ENCODE measurements around the gene ZNF746. TPM values are rescaled to one million over a fixed set of nuclear protein-coding genes. Genes with fewer than 3 reads are reported as not detected.

ZNF746 gene
- polyA plus RNA-seq, 2 of the 4 experiments (the other 2 are of a cell fraction): 6.8 to 10.7 TPM

DNA sequence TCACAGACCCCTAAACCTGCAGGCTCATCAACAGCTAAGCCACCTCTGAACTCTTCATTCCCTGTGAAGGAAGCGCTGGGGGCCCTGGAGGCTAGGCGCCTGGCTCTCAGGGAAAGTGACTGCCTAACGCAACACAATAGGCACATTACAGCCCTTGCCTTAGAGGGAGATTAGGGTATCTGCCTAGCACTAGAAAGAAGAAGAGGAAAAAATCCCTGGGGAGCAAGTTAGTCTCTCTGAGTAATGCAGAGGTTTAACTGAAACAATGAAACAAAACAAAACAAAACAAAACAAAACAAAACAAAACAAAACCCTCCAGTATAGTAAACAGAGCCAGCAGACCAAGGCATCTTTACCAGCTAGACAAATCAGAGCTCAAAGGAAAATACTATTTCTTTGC lies 39.4 kb downstream of the ZNF746 start:
- no peak for TF ChIP-seq ESRRA (IDR thresholded peaks at IDR 0.05; ENCODE audit: borderline replicate concordance, low read length)
- no peak for TF ChIP-seq HEYL (CRISPR knock-in tag; IDR thresholded peaks at IDR 0.05)
- TF ChIP-seq, protein P1, sequence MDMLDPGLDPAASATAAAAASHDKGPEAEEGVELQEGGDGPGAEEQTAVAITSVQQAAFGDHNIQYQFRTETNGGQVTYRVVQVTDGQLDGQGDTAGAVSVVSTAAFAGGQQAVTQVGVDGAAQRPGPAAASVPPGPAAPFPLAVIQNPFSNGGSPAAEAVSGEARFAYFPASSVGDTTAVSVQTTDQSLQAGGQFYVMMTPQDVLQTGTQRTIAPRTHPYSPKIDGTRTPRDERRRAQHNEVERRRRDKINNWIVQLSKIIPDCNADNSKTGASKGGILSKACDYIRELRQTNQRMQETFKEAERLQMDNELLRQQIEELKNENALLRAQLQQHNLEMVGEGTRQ (IDR thresholded peaks at IDR 0.05): no peak
- no peak for TF ChIP-seq NFE2L2 (conservative IDR thresholded peaks at IDR 0.05; ENCODE audit: low read length)
- ATAC-seq: no peak
- DNase-seq (ENCODE audit: low read depth in 1 of 2, low spot score in 1 of 2): no peak
- FAIRE-seq: no peak
- ChIA-PET CTCF (interaction anchor here (0.6 to 1.6 kb wide), 3 partner anchors 13 to 128 kb away, joined by 3 to 7 read pairs (median 7); no protein-coding TSS in a partner anchor), POLR2A (no interaction called here)
- WGBS (ENCODE audit: missing lambda C conversion rate): 84% methylated on average over 3 of the region's 3 CpGs
- no peaks in the 10 kb centered on the region for H3K9me3 ChIP-seq
- no peak overlapping the region for H3K4me3 ChIP-seq
- H3K4me1 ChIP-seq: peaks cover 12% of the 10 kb centered on the region
- no peak overlapping the region for H3K27ac ChIP-seq
- H3K4me2 ChIP-seq: peak overlapping the region; percentile 96

DNA sequence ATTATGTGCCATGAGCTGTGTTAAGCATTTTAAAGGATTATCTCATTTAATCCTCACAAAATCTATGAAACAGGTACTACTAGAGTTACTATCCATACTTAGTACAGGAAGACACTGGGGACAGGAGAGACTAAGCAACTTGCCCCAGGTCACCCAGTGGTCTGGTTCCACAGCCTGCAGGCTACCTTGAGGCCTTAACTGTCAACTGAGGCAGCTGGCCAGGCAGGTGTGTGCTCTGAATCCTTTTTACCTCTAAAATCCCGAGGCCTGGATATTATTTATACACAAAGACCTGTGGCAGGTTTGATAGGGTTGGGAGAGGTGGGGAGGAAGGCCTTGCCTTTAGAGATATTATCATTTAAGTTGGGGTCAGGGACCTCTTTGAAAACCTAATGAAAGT lies 39.8 kb downstream of the ZNF746 start:
- no peak for FAIRE-seq
- TF ChIP-seq TFCP2L1 (CRISPR knock-in tag; IDR thresholded peaks at IDR 0.05) (no peak), ZNF302 (CRISPR knock-in tag; IDR thresholded peaks at IDR 0.05) (no peak), ESRRA (IDR thresholded peaks at IDR 0.05; ENCODE audit: borderline replicate concordance, low read length) (no peak), GATA3 (IDR thresholded peaks at IDR 0.05; ENCODE audit: borderline replicate concordance) (no peak), NPAS2 (CRISPR knock-in tag; IDR thresholded peaks at IDR 0.05; ENCODE audit: borderline replicate concordance) (no peak), EP300 (IDR thresholded peaks at IDR 0.05) (no peak), FOSL2 (IDR thresholded peaks at IDR 0.05) (no peak), FOSL2 (CRISPR knock-in tag; IDR thresholded peaks at IDR 0.05) (no peak), POLR2A (IDR thresholded peaks at IDR 0.05; ENCODE audit: low read length) (no peak), HDAC2 (IDR thresholded peaks at IDR 0.05) (no peak), FOSB (CRISPR knock-in tag; IDR thresholded peaks at IDR 0.05) (no peak), HEYL (CRISPR knock-in tag; IDR thresholded peaks at IDR 0.05) (no peak), EHF (CRISPR knock-in tag; IDR thresholded peaks at IDR 0.05) (no peak), HOXB13 (CRISPR knock-in tag; IDR thresholded peaks at IDR 0.05; ENCODE audit: low read depth) (no peak)
- TF ChIP-seq, protein P1 (IDR thresholded peaks at IDR 0.05): no peak
- TF ChIP-seq, protein P2, sequence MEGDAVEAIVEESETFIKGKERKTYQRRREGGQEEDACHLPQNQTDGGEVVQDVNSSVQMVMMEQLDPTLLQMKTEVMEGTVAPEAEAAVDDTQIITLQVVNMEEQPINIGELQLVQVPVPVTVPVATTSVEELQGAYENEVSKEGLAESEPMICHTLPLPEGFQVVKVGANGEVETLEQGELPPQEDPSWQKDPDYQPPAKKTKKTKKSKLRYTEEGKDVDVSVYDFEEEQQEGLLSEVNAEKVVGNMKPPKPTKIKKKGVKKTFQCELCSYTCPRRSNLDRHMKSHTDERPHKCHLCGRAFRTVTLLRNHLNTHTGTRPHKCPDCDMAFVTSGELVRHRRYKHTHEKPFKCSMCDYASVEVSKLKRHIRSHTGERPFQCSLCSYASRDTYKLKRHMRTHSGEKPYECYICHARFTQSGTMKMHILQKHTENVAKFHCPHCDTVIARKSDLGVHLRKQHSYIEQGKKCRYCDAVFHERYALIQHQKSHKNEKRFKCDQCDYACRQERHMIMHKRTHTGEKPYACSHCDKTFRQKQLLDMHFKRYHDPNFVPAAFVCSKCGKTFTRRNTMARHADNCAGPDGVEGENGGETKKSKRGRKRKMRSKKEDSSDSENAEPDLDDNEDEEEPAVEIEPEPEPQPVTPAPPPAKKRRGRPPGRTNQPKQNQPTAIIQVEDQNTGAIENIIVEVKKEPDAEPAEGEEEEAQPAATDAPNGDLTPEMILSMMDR (IDR thresholded peaks at IDR 0.05): no peak
- H3K27ac ChIP-seq: no peak overlapping the region
- no peak overlapping the region for H3K4me3 ChIP-seq
- 44% methylated on average over 1 of the region's 1 CpG for WGBS (ENCODE audit: missing lambda C conversion rate)
- no peak overlapping the region for H3K4me2 ChIP-seq
- ATAC-seq: no peak
- H3K9me3 ChIP-seq: no peaks in the 10 kb centered on the region
- POLR2A ChIA-PET: no interaction called here
- CTCF ChIA-PET: interaction anchor here (1.0 to 1.6 kb wide), 3 partner anchors 12 to 147 kb away, joined by 3 to 7 read pairs (median 7); no protein-coding TSS in a partner anchor
- H3K4me1 ChIP-seq: peaks cover 12% of the 10 kb centered on the region
- no peak for DNase-seq (ENCODE audit: low read depth in 1 of 2, low spot score in 1 of 2)

DNA sequence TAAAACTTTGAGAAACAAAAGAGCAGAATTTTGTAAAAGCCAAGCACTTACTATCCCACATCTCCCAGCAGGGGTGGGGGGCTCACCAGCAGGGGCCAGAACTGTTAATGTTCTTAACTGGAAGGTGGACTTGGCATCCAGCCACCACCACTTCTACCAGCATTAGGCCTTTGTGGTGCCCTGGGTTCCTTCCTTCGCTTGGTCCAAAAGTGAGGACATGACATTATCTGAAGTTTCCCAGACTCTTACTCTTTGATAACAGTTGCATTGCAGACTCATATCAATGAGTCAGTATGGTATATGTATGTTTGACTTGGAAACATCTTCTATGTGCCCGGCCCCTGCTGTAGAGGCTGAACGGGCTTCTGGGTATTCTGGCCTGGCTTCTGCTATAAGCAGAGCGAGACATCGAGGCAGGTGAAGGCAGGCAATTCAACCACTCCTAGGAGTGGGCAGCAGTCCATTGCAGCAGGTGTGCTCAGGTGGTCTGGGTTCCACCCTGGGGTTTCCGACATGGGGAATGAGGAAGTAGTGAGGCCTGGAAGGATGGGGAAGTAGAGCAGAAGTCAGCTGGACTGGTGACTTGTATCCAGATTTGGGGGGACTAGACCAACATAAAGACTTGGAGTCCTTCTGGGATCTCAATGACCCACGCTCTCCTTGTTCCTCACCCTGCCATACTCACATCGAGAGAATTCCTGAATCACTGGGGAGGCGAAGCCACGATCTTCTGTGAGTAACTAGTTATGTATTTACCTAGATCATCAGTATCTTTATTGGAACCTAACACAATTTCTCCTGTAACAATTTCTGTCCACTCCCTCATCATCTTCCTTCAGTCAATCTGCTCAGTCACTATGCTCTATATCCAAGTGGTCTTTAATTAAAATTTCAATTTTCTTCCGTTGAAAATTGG lies 40.8 kb downstream of the ZNF746 start:
- Histone ChIP-seq H3K9me3 (no peaks in the 10 kb centered on the region), H3K4me2 (no peak overlapping the region), H3K4me1 (peaks cover 12% of the 10 kb centered on the region), H3K27ac (no peak overlapping the region), H3K4me3 (no peak overlapping the region)
- ChIA-PET POLR2A (interaction anchor here (0.6 kb wide), 1 partner anchor 15 kb away, joined by 3 read pairs; no protein-coding TSS in a partner anchor), CTCF (interaction anchor here (1.0 kb wide), 1 partner anchor 146 kb away, joined by 3 read pairs; no protein-coding TSS in a partner anchor)
- no peak for ATAC-seq
- no peak for DNase-seq (ENCODE audit: low read depth in 1 of 2, low spot score in 1 of 2)
- no peak for FAIRE-seq
- WGBS (ENCODE audit: missing lambda C conversion rate): 84% methylated on average over 11 of the region's 11 CpGs
- TF ChIP-seq, protein P3, sequence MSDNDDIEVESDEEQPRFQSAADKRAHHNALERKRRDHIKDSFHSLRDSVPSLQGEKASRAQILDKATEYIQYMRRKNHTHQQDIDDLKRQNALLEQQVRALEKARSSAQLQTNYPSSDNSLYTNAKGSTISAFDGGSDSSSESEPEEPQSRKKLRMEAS (IDR thresholded peaks at IDR 0.05): no peak
- TF ChIP-seq POLR2A (IDR thresholded peaks at IDR 0.05; ENCODE audit: low read length): no peak
- TF ChIP-seq PHF8 (IDR thresholded peaks at IDR 0.05; ENCODE audit: borderline replicate concordance, low read depth): no peak
- no peak for TF ChIP-seq JUN (IDR thresholded peaks at IDR 0.05)
- no peak for TF ChIP-seq MYC (IDR thresholded peaks at IDR 0.05; ENCODE audit: borderline replicate concordance, low read length)
- no peak for TF ChIP-seq MAZ (IDR thresholded peaks at IDR 0.05; ENCODE audit: borderline replicate concordance, low read depth, low read length)
- TF ChIP-seq, protein P4, sequence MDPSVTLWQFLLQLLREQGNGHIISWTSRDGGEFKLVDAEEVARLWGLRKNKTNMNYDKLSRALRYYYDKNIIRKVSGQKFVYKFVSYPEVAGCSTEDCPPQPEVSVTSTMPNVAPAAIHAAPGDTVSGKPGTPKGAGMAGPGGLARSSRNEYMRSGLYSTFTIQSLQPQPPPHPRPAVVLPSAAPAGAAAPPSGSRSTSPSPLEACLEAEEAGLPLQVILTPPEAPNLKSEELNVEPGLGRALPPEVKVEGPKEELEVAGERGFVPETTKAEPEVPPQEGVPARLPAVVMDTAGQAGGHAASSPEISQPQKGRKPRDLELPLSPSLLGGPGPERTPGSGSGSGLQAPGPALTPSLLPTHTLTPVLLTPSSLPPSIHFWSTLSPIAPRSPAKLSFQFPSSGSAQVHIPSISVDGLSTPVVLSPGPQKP (IDR thresholded peaks at IDR 0.05; ENCODE audit: low read depth, low read length): no peak
- TF ChIP-seq POLR2AphosphoS2 (conservative IDR thresholded peaks at IDR 0.05; ENCODE audit: low read length): no peak
- no peak for TF ChIP-seq KDM1A (IDR thresholded peaks at IDR 0.05; ENCODE audit: low read depth)
- TF ChIP-seq, protein P2 (IDR thresholded peaks at IDR 0.05): no peak
- TF ChIP-seq TP53 (CRISPR knock-in tag; IDR thresholded peaks at IDR 0.05): no peak
- no peak for TF ChIP-seq HEYL (CRISPR knock-in tag; IDR thresholded peaks at IDR 0.05)

Data from A549 (cell line).